Mucosa of rectum (tissue), 2 donors: ENCODE data around the gene ZNF276.
"Not testable (repeated sequence)": the region's sequence is repeated elsewhere in the genome, so short reads cannot be mapped to it uniquely, and the experiment has no call there.

Experiments
- H3K27ac ChIP-seq, 2 donors: one replicate each; pipeline ENCODE4 v1.7.0; 2013; ENCODE audit warnings: inconsistent platforms in 2 of 2, low read depth in 2 of 2, low read length in 2 of 2
- H3K27me3 ChIP-seq, 2 donors: one replicate each; pipeline ENCODE4 v1.7.0; 2013; ENCODE audit warnings: low read length in 2 of 2; ENCODE audit not compliant: control insufficient read depth in 2 of 2, insufficient read depth in 2 of 2
- H3K36me3 ChIP-seq, 2 donors: one replicate each; pipeline ENCODE4 v1.7.0; 2013; ENCODE audit warnings: low read length in 2 of 2; ENCODE audit not compliant: control insufficient read depth in 2 of 2, insufficient read depth in 2 of 2
- H3K4me1 ChIP-seq, 2 donors: one replicate each; pipeline ENCODE4 v1.7.0; 2013; ENCODE audit warnings: low read length in 2 of 2, mild to moderate bottlenecking in 1 of 2; ENCODE audit not compliant: control insufficient read depth in 2 of 2, insufficient read depth in 2 of 2
- H3K4me3 ChIP-seq, 2 donors: one replicate each; pipeline ENCODE4 v1.7.0; 2013; ENCODE audit warnings: low read length in 2 of 2
- H3K9ac ChIP-seq, 2 donors: one replicate each; pipeline ENCODE4 v1.7.0; 2013; ENCODE audit warnings: low read length in 2 of 2, low read depth in 1 of 2, mild to moderate bottlenecking in 1 of 2
- H3K9me3 ChIP-seq, 2 donors: one replicate each; pipeline ENCODE4 v1.7.0; 2013; ENCODE audit warnings: low read length in 2 of 2; ENCODE audit not compliant: control insufficient read depth in 2 of 2
- donor health status: healthy.
- donor health status: Normal muscosa, but diverticular disease.

The ZNF276 gene

DNA sequence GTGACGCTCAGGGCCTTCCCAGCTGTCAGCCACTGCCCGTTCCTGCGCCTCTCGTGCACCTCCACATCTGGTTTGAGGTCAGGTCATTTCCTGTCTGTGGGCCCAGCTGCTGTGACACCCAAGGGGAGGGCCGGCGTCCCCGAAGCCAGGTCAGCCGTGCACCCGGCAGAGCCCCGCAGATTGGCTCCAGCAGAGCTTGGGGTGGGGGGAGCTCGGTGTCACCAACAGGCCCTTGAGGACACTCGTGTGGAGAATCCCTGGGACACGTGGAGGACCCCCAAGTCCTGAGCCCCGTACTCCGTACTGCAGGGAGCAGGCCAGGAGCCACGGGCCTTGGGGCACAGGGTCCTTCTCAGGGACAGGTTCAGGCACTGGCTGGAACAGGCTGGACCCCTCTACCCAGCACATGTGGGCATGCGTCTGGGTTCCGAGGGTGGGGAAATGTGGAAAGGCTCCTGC is 24.6 kb upstream of the ZNF276 start:
- no peaks in the 10 kb centered on the region for H3K27me3 ChIP-seq
- H3K36me3 ChIP-seq = peaks cover 26 to 34% of the 10 kb centered on the region in 2 donors

DNA sequence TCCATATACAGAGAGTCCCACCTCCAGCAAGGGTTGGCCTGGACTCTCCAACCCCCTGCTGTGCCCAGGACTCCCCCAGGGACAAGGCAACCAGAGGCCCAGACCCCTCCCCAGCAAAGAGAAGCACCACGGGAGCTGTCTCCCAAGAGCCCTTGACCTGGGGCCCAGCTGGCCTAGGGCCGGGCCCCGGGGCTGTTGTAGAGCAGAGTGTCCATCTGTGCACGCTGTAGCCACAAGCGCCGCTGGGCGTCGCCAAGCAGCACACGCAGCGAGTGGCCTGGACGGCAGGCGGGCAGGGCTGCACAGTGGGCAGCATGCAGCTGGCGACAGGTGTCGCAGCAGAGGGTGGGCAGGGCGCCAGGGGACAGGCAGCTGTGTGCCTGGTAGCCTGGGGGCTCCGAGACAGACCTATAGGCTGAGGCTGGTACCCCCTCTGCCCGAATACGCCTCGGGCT is 24.1 kb upstream of the ZNF276 start:
- no peaks in the 10 kb centered on the region for H3K27me3 ChIP-seq
- peaks cover 24 to 31% of the 10 kb centered on the region in 2 donors for H3K36me3 ChIP-seq
- H3K4me3 ChIP-seq = no peak overlapping the region
- H3K27ac ChIP-seq = no peak overlapping the region
- no peaks in the 10 kb centered on the region for H3K9me3 ChIP-seq
- peaks cover 10 to 17% of the 10 kb centered on the region in 2 donors for H3K4me1 ChIP-seq
- H3K9ac ChIP-seq = no peak overlapping the region

More for the DNA sequence above, 24.6 kb upstream of the ZNF276 start:
- Histone ChIP-seq H3K4me3 (no peak overlapping the region), H3K27ac (no peak overlapping the region), H3K4me1 (peaks cover 9 to 15% of the 10 kb centered on the region in 2 donors), H3K9ac (no peak overlapping the region), H3K9me3 (no peaks in the 10 kb centered on the region)

GRCh38 chr16:89697616-89698331 is 23.6 kb upstream of the ZNF276 start:
- peaks cover 13 to 19% of the 10 kb centered on the region in 2 donors for H3K4me1 ChIP-seq
- peaks cover 24 to 28% of the 10 kb centered on the region in 2 donors for H3K36me3 ChIP-seq
- no peak overlapping the region for H3K27ac ChIP-seq
- H3K27me3 ChIP-seq = no peaks in the 10 kb centered on the region
- H3K9ac ChIP-seq = no peak overlapping the region
- no peaks in the 10 kb centered on the region for H3K9me3 ChIP-seq
- H3K4me3 ChIP-seq = no peak overlapping the region

GRCh38 chr16:89698717-89699116 is 22.6 kb upstream of the ZNF276 start:
- H3K9ac ChIP-seq, H3K27me3 ChIP-seq, H3K9me3 ChIP-seq, H3K4me3 ChIP-seq, H3K27ac ChIP-seq: not testable (repeated sequence)
- Histone ChIP-seq H3K36me3 (peaks cover 18 to 20% of the 10 kb centered on the region in 2 donors), H3K4me1 (peaks cover 13 to 19% of the 10 kb centered on the region in 2 donors)

DNA sequence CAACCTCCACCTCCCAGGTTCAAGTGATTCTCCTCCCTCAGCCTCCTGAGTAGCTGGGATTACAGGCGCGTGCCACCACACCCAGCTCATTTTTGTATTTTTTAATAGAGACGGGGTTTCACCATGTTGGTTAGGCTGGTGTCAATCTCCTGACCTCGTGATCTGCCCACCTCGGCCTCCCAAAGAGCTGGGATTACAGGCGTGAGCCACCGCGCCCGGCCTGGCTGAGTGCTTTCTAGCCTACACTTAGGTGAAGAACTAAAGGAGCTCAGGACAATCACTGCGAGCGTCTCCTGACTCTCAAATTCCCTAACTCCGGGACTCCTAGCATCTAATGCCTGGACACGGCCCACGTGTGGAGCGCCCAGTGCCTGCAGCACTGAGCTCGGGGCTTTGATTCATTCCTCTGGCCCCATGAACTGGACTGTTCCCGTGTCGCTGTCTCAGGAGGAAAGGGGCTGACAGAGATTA is 21.7 kb upstream of the ZNF276 start:
- H3K27me3 ChIP-seq, H3K27ac ChIP-seq, H3K9me3 ChIP-seq, H3K9ac ChIP-seq: not testable (repeated sequence)
- peaks cover 14% of the 10 kb centered on the region in 2 donors for H3K36me3 ChIP-seq
- H3K4me3 ChIP-seq = peak overlapping the region in 1 of 2 donors; percentile 54
- H3K4me1 ChIP-seq = peaks cover 13 to 19% of the 10 kb centered on the region in 2 donors

- peak overlapping the region; percentile 72 to 82 for H3K4me3 ChIP-seq
- peaks cover 13 to 19% of the 10 kb centered on the region in 2 donors for H3K4me1 ChIP-seq
- peaks cover 10 to 14% of the 10 kb centered on the region in 2 donors for H3K36me3 ChIP-seq
- peak overlapping the region; percentile 69 to 89 for H3K9ac ChIP-seq
- no peaks in the 10 kb centered on the region for H3K9me3 ChIP-seq
- peak overlapping the region; percentile 92 to 95 for H3K27ac ChIP-seq
- no peaks in the 10 kb centered on the region for H3K27me3 ChIP-seq
Measured at GRCh38 chr16:89700100-89700648, 21.2 kb upstream of the ZNF276 start.

GRCh38 chr16:89700649-89701424 is 20.5 kb upstream of the ZNF276 start:
- no peaks in the 10 kb centered on the region for H3K27me3 ChIP-seq

GRCh38 chr16:89701425-89702406 is 19.6 kb upstream of the ZNF276 start, which contains the start of gene SPATA2L:
Gene SPATA2L (minus strand): TSS chr16:89701705. CDS start chr16:89701232, 473 bp downstream.
- Histone ChIP-seq H3K4me1 (peaks cover 18 to 20% of the 10 kb centered on the region in 2 donors), H3K27me3 (no peaks in the 10 kb centered on the region), H3K4me3 (peak within 1 kb of the TSS; percentile 74 to 82), H3K27ac (peak within 1 kb of the TSS; percentile 92 to 95), H3K9me3 (no peaks in the 10 kb centered on the region), H3K9ac (peak within 1 kb of the TSS; percentile 69 to 89), H3K36me3 (peaks cover 4 to 8% of the 10 kb centered on the region in 2 donors)

More at GRCh38 chr16:89700649-89701424, 20.5 kb upstream of the ZNF276 start:
- H3K27ac ChIP-seq = peak overlapping the region; percentile 92 to 95
- peak overlapping the region; percentile 72 to 82 for H3K4me3 ChIP-seq
- H3K9me3 ChIP-seq = no peaks in the 10 kb centered on the region
- peaks cover 13 to 19% of the 10 kb centered on the region in 2 donors for H3K4me1 ChIP-seq
- peaks cover 4 to 9% of the 10 kb centered on the region in 2 donors for H3K36me3 ChIP-seq
- peak overlapping the region; percentile 69 to 89 for H3K9ac ChIP-seq

GRCh38 chr16:89704281-89704680 is 17.1 kb upstream of the ZNF276 start:
- Histone ChIP-seq H3K9ac (no peak overlapping the region), H3K27me3 (no peaks in the 10 kb centered on the region), H3K4me1 (peaks cover 23 to 24% of the 10 kb centered on the region in 2 donors), H3K27ac (no peak overlapping the region), H3K36me3 (no peaks in the 10 kb centered on the region), H3K9me3 (no peaks in the 10 kb centered on the region), H3K4me3 (no peak overlapping the region)
